K562 (cell line): ENCODE measurements around the gene HOXB7. TPM values are rescaled to one million over a fixed set of nuclear protein-coding genes. Genes with fewer than 3 reads are reported as not detected.

Source experiments
- MTA1 ChIP-seq: fragments of 450-650 bp; IDR thresholded peaks from 2 replicates; pipeline ENCODE4 v1.6.1; 2017; ENCODE audit warnings: borderline replicate concordance
- PTBP1 ChIP-seq: fragments of 200-400 bp; formaldehyde crosslinking; IDR thresholded peaks from 2 replicates; pipeline ENCODE4 v1.6.1; 2017; ENCODE audit warnings: low read depth, low read length
- SMARCE1 ChIP-seq: fragments of 450-650 bp; IDR thresholded peaks from 2 replicates; pipeline ENCODE4 v1.7.1; 2016; ENCODE audit warnings: mild to moderate bottlenecking
- TFAM ChIP-seq: fragments of 250-450 bp; sonication (Bioruptor Pico); conservative IDR thresholded peaks from 2 replicates; pipeline ENCODE4 v1.5.0; 2021; ENCODE audit warnings: mild to moderate bottlenecking, moderate library complexity
- TRIM24 ChIP-seq, 2 experiments: fragments of 450-650 bp; IDR thresholded peaks; 2 replicates each; pipeline ENCODE4 v1.6.1; 2016
- ZFX ChIP-seq: sonication (generic); formaldehyde crosslinking; IDR thresholded peaks from 2 replicates; pipeline ENCODE4 v1.8.0; 2022; ENCODE audit warnings: mild to moderate bottlenecking, missing genetic modification reagents, moderate library complexity
- polyA plus RNA-seq, 8 experiments: library from polyadenylated mRNA; depleted of rRNA in 4 of 8; stranded (reverse) in 5 of 8; unstranded in 3 of 8; fragments of >200 nt; fragmentation: Nextera tagmentation in 2 of 8; fragmentation: Illumina TruSeq in 1 of 8; extraction: Ambion mirVana in 2 of 8; extraction: Trizol in 1 of 8; gene quantifications; 2 replicates each; pipeline versions ENCODE4 v1.2.1 to v1.2.3, GENCODE V29; 2011 to 2014; ENCODE audit warnings: inconsistent platforms in 1 of 8, missing spikeins in 1 of 8
- total RNA-seq, 7 experiments: library from RNA; depleted of rRNA in 6 of 7; stranded (reverse); fragments of >200 nt in 6 of 7; fragmentation: Illumina TruSeq in 2 of 7; extraction: Trizol in 2 of 7; gene quantifications; 2 replicates each; pipeline versions ENCODE4 v1.2.1 to v1.2.3, GENCODE V29; 2011 to 2021; ENCODE audit warnings: low replicate concordance in 1 of 7
- TF ChIP-seq, protein P1 (sequence below): sonication (generic); formaldehyde crosslinking; IDR thresholded peaks from 2 replicates; pipeline ENCODE4 v1.8.1; 2023; ENCODE audit warnings: missing genetic modification reagents, mild to moderate bottlenecking, borderline replicate concordance
- TF ChIP-seq, protein P2 (sequence below): sonication (generic); formaldehyde crosslinking; IDR thresholded peaks from 2 replicates; pipeline ENCODE4 v1.8.1; 2023; ENCODE audit warnings: mild to moderate bottlenecking, missing genetic modification reagents
- TF ChIP-seq, protein P3 (sequence below): fragments of 250-450 bp; sonication (Bioruptor Pico); IDR thresholded peaks from 2 replicates; pipeline ENCODE4 v1.4.0; 2020
- TF ChIP-seq, protein P4 (sequence below): sonication (generic); formaldehyde crosslinking; IDR thresholded peaks from 2 replicates; pipeline ENCODE4 v1.8.0; 2023; ENCODE audit warnings: mild to moderate bottlenecking, missing genetic modification reagents
- TF ChIP-seq, protein P5 (sequence below): sonication (generic); formaldehyde crosslinking; IDR thresholded peaks from 2 replicates; pipeline ENCODE4 v1.4.0; 2020; ENCODE audit warnings: mild to moderate bottlenecking, missing genetic modification reagents

HOXB7 gene
- total and polyA plus RNA-seq, 9 of the 15 experiments (the other 6 are each of a cell fraction or from before 2014, with no cell fraction given): 5.5 to 16.7 (median 8.3) TPM

DNA sequence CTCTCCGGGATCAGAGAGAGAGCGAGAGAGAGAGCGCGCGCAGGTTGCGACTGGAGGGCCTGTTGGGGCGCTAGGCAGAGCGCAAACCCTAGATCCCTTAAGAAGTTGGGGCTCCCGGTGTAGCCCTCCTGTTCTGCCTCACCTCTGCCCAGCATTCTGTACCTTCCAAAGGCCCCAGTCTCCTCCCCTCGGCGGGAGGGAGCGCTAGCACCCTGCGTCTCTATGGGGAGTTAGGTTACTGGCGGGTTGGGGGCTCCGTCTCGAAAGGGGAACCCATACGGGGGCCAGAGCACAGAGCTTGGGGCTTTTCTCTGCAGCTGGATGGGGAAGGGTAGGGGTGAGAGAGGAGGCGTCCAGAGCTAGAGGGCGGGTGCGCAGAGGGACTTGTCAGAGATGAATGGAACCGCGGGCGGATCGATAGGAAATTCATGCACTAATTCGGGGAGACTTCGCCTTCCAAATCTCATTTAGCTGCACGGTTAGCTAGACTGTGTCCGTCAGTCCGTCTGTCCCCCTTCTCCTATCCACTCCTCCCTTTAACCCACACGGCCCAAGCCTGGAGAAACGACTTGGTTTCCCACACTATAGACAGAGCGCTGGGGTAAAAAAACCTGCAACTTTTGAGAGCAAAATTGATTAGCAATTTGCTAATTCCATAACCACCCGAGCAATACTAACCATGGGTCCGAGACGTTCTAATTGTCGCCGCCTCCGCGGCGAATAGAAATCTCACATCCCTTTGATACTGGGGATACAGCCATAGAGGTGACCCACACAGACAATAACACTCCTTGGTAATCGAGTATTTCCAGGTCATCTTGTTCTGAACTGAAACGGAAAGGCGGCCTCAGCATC lies 32.0 kb downstream of the HOXB7 start (continued):
- TF ChIP-seq, protein P1, sequence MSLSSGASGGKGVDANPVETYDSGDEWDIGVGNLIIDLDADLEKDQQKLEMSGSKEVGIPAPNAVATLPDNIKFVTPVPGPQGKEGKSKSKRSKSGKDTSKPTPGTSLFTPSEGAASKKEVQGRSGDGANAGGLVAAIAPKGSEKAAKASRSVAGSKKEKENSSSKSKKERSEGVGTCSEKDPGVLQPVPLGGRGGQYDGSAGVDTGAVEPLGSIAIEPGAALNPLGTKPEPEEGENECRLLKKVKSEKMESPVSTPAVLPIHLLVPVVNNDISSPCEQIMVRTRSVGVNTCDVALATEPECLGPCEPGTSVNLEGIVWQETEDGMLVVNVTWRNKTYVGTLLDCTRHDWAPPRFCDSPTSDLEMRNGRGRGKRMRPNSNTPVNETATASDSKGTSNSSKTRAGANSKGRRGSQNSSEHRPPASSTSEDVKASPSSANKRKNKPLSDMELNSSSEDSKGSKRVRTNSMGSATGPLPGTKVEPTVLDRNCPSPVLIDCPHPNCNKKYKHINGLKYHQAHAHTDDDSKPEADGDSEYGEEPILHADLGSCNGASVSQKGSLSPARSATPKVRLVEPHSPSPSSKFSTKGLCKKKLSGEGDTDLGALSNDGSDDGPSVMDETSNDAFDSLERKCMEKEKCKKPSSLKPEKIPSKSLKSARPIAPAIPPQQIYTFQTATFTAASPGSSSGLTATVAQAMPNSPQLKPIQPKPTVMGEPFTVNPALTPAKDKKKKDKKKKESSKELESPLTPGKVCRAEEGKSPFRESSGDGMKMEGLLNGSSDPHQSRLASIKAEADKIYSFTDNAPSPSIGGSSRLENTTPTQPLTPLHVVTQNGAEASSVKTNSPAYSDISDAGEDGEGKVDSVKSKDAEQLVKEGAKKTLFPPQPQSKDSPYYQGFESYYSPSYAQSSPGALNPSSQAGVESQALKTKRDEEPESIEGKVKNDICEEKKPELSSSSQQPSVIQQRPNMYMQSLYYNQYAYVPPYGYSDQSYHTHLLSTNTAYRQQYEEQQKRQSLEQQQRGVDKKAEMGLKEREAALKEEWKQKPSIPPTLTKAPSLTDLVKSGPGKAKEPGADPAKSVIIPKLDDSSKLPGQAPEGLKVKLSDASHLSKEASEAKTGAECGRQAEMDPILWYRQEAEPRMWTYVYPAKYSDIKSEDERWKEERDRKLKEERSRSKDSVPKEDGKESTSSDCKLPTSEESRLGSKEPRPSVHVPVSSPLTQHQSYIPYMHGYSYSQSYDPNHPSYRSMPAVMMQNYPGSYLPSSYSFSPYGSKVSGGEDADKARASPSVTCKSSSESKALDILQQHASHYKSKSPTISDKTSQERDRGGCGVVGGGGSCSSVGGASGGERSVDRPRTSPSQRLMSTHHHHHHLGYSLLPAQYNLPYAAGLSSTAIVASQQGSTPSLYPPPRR (CRISPR knock-in tag): no peak
- TF ChIP-seq TFAM (CRISPR knock-in tag) (no peak), TRIM24 (IDR thresholded peaks at IDR 0.05) (no peak), SMARCE1 (0 out of 2 replicates have a peak, but pooled peaks have one; percentile 39), MTA1 (peak; percentile 65; the same call in 1 of the 2 replicates), PTBP1 (no peak), ZFX (CRISPR knock-in tag) (peak; percentile 67)
- TF ChIP-seq, protein P2, sequence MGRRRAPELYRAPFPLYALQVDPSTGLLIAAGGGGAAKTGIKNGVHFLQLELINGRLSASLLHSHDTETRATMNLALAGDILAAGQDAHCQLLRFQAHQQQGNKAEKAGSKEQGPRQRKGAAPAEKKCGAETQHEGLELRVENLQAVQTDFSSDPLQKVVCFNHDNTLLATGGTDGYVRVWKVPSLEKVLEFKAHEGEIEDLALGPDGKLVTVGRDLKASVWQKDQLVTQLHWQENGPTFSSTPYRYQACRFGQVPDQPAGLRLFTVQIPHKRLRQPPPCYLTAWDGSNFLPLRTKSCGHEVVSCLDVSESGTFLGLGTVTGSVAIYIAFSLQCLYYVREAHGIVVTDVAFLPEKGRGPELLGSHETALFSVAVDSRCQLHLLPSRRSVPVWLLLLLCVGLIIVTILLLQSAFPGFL (CRISPR knock-in tag): no peak
- TF ChIP-seq, protein P3, sequence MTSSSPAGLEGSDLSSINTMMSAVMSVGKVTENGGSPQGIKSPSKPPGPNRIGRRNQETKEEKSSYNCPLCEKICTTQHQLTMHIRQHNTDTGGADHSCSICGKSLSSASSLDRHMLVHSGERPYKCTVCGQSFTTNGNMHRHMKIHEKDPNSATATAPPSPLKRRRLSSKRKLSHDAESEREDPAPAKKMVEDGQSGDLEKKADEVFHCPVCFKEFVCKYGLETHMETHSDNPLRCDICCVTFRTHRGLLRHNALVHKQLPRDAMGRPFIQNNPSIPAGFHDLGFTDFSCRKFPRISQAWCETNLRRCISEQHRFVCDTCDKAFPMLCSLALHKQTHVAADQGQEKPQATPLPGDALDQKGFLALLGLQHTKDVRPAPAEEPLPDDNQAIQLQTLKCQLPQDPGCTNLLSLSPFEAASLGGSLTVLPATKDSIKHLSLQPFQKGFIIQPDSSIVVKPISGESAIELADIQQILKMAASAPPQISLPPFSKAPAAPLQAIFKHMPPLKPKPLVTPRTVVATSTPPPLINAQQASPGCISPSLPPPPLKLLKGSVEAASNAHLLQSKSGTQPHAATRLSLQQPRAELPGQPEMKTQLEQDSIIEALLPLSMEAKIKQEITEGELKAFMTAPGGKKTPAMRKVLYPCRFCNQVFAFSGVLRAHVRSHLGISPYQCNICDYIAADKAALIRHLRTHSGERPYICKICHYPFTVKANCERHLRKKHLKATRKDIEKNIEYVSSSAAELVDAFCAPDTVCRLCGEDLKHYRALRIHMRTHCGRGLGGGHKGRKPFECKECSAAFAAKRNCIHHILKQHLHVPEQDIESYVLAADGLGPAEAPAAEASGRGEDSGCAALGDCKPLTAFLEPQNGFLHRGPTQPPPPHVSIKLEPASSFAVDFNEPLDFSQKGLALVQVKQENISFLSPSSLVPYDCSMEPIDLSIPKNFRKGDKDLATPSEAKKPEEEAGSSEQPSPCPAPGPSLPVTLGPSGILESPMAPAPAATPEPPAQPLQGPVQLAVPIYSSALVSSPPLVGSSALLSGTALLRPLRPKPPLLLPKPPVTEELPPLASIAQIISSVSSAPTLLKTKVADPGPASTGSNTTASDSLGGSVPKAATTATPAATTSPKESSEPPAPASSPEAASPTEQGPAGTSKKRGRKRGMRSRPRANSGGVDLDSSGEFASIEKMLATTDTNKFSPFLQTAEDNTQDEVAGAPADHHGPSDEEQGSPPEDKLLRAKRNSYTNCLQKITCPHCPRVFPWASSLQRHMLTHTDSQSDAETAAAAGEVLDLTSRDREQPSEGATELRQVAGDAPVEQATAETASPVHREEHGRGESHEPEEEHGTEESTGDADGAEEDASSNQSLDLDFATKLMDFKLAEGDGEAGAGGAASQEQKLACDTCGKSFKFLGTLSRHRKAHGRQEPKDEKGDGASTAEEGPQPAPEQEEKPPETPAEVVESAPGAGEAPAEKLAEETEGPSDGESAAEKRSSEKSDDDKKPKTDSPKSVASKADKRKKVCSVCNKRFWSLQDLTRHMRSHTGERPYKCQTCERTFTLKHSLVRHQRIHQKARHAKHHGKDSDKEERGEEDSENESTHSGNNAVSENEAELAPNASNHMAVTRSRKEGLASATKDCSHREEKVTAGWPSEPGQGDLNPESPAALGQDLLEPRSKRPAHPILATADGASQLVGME (CRISPR knock-in tag): 0 out of 2 replicates have a peak, but pooled peaks have one; percentile 26
- TF ChIP-seq, protein P4, sequence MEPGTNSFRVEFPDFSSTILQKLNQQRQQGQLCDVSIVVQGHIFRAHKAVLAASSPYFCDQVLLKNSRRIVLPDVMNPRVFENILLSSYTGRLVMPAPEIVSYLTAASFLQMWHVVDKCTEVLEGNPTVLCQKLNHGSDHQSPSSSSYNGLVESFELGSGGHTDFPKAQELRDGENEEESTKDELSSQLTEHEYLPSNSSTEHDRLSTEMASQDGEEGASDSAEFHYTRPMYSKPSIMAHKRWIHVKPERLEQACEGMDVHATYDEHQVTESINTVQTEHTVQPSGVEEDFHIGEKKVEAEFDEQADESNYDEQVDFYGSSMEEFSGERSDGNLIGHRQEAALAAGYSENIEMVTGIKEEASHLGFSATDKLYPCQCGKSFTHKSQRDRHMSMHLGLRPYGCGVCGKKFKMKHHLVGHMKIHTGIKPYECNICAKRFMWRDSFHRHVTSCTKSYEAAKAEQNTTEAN: no peak
- TF ChIP-seq, protein P5, sequence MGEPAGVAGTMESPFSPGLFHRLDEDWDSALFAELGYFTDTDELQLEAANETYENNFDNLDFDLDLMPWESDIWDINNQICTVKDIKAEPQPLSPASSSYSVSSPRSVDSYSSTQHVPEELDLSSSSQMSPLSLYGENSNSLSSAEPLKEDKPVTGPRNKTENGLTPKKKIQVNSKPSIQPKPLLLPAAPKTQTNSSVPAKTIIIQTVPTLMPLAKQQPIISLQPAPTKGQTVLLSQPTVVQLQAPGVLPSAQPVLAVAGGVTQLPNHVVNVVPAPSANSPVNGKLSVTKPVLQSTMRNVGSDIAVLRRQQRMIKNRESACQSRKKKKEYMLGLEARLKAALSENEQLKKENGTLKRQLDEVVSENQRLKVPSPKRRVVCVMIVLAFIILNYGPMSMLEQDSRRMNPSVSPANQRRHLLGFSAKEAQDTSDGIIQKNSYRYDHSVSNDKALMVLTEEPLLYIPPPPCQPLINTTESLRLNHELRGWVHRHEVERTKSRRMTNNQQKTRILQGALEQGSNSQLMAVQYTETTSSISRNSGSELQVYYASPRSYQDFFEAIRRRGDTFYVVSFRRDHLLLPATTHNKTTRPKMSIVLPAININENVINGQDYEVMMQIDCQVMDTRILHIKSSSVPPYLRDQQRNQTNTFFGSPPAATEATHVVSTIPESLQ (CRISPR knock-in tag): no peak
